GM19468 (cell line): ENCODE measurements around the gene TAP2.
"Not testable (repeated sequence)": the region's sequence is repeated elsewhere in the genome, so short reads cannot be mapped to it uniquely, and the experiment has no call there.

ENCODE experiments used
- ATAC-seq: cut with Tn5 transposase; IDR thresholded peaks from one replicate; pipeline ENCODE4 v1.9.1; 2021; ENCODE audit warnings: mild to moderate bottlenecking, moderate library complexity, moderate number of reproducible peaks; ENCODE audit not compliant: unreplicated experiment; ENCODE audit errors: extremely low read depth

TAP2 gene

DNA sequence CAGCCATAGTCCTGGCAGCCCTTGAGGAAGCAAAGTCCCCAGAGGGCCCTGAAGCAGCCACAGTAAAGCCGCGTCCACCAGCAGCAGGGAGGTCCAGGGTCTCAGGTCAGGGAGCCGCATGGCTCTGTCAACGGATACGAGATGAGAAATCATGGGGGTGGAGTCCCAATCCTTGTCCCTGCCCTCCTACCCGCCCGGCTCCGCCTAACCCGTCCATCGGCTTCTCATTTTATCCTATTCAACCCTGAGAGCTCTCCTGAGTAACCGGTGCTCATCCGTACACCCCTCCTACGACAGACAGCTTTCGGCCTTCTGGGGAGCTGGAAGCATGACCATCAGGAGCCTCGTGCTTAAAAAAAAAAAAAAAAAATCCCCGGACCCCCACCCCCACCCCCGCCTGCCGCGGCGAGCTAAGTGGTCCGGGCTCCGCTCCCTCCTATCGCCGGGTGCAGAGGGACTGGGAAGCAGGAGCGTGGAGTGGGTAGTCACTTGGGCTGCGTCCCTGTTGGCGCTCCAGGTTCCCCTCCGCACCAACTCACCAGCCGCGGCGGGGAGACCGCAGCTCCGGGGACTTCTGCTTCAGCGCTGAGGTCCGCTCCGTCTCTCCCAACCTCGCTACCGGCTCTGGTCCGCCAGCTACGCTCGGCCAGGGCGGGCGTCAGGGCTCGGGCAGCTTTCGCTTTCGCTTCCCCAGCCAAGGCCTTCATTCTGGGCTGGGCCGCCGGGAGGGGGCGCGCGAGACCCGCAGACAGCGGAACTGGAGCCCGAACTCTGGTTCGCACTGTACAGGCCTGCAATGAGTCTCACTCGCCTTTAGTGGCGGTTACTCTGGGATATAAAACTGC lies at the start of gene TAP2:
Gene TAP2 (minus strand): TSS at position 626 of the 845 bp plus-strand sequence. CDS start 506 bp downstream, at position 120.
- peak; percentile 62 for ATAC-seq

DNA sequence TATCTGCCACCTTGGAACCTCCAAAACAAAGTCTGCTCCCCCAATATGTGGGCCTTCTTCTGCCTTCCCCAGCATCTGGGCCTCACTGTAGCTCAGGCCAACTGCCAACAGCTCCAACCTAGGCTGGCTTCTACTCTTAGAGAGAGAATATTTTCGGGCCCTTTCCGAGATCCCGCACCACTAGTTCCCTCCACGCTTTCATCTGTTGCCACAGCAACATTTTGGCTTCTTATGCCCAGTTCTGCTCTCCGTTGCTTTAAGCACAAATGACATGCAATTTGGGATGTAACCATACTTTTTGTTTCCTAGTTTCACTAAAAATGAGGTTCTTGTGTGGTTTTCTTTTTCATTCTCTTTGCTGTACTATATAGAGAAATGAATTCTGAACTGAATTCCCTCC lies 49.1 kb upstream of the TAP2 start:
- no peak for ATAC-seq

DNA sequence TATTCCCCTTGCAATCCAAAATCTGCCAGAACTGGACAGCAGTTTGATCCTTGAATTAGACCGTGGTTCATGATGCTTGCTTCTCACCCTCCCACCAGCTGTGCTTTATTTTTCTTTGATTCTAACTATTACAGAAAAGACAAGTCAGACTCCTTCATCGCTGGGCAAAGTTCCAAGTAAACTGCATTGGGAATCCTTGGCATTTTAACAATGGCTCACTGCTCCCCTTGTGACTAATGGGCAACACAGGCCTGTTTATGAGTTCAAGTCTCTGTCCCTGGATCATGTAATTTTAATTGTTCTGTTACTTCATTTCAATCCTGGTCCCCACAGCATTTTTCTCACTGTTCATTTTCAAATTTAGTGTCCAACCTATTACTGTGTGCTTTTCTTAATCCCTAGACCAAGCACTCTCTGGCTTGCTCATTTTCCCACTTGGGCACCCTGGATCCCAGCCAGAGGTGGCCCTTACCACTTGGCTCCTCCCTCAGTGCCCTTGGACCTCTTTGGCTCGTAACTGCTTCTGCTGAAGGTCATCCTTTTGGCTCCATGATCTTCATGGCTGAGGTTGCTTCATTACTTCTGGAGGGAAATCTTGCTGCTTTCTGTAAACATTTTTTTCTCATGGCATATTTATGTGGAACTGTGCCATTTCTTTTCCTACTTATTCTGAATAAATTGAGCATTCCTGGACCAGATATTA lies 48.3 kb upstream of the TAP2 start:
- no peak for ATAC-seq

DNA sequence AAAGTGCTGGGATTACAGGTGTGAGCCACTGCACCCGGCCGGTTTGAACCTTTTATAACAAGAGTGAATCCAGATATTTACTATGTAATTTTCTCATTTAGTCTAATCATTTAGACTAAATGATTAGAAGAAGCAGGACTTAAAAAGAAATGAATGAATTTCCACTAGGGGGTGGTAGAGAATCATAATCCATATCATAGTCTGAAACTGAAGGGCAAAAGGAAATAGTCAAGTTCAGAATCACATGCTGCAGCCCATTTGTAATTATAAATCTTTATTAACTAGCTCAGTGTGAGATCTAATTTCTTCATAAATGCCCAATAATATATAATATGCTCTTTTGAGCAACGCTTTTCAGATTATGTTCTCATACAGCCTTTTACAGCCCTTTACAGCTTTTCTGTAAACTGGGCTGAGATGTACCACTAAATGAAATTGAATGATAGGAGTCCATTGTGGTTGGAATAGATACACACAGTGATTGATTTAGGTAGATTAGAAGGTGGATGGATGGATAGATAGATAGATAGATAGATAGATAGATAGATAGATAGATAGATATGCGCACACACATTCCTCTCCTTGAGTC lies 47.3 kb upstream of the TAP2 start:
- no peak for ATAC-seq

DNA sequence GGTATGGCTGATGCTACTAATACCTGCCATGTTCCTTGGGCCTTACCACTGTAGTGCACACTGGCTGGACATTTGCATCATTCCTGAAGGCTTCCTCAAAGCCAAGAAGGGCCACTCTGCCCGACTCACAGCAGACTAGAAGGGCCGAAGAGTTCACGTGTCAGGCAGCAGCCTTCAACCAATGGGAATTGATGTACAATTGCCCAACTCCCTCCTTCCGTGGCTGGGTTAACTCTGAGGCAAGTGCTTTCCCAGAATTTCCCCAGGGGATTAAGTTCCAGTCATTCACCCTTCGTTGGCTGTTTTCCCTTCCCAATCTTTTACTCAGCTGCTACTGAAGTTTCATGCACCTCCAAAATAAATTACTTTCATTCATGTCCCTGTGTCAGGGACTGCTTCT lies 45.2 kb upstream of the TAP2 start:
- ATAC-seq = no peak

DNA sequence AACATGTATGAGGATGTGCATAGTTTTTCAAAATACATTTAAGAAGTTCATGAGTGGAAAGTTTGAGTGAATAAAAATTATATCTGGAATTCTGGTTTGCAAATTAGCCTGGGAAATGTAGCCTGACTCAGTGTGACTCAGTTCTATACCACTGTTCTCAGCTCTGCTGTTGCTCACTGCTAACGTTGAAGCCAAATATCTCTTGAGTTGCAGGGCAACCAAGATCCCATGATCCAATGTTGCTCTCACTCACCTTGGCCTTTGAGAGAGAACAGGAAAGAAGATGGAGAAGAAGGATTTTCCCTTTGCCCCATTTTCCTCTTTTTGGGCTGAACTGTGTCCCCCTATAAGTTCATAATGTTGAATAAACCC lies 44.3 kb upstream of the TAP2 start:
- ATAC-seq = no peak

DNA sequence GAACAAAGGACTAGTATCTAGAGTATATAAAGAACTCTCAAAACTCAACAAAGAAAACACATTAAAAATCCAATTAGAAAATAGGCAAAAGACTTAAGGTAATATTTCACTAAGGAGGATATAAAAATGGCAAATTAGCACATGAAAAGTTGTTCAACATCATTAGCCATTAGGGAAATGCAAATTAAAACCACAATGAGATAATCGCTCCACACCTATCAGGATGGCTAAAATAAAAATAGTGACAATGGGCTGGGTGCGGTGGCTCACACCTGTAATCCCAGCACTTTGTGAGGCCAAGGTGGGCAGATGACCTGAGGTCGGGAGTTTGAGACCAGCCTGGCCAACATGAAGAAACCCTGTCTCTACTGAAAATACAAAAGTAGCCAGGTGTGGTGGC lies 42.4 kb upstream of the TAP2 start:
- not testable (repeated sequence) for ATAC-seq

DNA sequence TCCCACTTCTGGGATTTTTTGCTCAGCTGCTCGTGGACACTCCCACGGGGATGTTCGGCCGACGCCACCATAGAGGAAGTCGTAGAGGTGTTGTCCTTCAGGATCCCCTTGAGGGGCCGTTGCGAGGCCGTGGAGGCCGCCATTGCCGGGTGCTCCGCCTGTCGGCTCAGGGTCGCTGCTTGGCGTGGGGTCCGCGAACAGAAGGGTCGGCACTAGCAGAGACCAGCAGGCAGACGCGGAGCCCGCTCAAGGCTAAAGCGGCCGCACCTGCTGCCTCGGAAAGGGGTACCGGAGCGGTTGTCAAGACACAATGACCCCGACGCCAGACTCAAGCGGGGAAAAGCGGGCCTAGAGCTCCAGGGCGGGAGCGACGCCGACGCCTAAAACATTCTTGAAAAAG lies 41.2 kb upstream of the TAP2 start:
- no peak for ATAC-seq

DNA sequence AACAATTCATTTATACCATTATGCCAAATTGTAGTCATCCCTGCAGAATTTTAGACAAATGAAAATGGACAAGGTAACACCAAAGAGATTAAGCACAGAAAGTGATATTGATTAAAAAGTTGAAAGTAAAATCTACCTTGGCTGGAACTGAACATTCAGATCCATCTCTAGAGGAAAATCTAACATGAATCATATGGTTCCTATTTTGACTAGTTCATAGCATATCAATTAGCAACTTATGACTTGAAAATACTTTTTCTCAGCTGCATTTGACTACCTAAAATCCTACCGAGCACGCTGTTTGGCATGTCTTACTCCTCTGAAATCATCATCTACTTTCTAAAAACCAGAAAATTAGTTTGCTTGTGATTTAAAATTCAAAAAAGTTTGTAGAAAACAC lies 38.1 kb upstream of the TAP2 start:
- ATAC-seq = no peak

DNA sequence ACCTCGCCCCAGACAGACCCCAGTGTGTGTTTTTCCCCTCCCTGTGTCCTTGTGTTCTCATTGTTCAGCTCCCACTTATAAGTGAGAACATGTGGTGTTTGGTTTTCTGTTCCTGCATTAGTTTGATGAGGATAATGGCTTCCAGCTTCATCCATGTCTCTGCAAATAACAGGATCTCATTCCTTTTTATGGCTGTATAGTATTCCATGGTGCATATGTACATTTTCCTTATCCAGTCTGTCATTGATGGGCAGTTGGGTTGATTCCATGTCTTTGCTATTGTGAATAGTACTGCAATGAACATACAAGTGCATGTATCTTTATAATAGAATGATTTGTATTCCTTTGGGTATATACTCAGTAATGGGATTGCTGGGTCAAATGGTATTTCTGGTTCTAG lies 35.4 kb upstream of the TAP2 start:
- not testable (repeated sequence) for ATAC-seq

DNA sequence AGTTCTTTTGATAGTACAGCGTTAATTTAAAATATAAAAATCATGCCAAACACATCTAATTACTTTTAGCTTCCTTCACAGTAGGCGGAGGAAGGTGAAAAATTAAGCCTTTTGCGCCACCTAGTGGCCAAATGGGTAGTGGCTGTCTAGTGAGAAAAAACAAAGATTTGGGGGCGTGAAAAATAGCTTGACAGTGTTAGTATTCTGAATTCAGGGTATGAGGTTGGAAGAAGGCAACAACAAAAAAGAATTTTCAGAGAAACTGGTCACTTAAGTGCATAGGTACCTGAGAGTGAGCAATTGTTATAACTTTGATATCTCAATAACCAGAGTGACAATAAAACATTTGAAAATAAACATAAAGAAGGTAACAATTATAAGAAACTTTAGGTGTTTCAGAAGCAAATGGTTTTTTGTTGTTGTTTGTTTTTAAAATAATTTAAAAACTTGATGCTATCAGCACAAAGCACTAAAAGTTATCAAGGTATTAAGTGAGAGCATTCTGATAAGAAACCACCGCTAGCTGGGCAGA lies 29.8 kb upstream of the TAP2 start:
- ATAC-seq = no peak

DNA sequence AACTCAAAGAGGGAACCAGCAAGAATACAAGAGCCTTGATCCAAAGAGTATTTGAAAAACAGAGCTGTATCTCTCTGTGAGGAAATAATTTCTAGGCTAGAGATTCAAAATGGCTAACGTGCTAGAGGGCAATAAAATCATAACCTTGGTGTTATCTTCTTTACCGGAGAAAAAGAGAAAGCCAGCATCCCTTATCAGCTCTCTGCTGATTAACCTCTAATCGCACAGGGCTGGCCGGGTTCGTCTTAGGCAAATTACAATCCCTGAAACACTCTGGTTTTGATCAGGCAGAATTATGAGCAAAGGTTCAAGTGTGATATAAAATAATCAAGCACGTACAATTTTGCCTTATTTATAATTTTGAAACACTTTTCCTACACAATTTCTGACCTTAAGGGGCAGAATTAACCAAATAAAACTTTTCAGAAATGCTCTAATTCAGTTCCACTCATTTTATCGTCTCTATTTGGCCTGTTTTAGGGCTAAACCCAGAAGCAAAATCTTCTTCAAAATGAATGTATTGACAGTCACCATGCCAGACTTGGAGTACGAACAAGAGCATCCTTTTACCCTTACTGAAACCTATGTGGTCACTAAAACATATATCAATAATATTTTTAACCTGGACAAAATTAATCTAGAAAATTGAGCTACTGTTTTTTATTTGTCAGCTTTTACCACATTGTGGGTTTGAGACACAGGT lies 29.2 kb upstream of the TAP2 start:
- no peak for ATAC-seq

DNA sequence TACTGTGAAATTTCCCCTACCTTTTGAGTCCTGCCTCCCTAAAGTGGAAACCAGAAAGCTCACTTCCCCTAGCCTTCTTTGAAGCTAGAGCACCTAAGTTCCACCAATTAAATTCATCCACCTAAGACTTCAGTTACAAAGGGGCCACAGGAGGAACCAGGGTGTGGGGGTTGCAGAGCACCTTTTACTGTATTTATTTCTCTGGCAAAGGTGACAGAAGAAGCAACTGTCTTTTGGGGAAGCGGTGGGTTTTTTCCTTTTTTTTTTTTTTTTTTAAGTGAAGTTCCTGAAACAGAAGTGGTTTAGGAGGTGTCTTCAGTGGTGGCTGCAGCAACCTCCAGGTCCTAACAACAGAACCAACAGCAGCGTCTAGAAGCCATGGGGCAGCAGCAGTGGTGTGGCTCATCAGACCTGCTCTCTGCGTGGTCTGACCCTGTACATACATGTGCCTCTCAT lies 28.5 kb upstream of the TAP2 start:
- ATAC-seq = no peak

DNA sequence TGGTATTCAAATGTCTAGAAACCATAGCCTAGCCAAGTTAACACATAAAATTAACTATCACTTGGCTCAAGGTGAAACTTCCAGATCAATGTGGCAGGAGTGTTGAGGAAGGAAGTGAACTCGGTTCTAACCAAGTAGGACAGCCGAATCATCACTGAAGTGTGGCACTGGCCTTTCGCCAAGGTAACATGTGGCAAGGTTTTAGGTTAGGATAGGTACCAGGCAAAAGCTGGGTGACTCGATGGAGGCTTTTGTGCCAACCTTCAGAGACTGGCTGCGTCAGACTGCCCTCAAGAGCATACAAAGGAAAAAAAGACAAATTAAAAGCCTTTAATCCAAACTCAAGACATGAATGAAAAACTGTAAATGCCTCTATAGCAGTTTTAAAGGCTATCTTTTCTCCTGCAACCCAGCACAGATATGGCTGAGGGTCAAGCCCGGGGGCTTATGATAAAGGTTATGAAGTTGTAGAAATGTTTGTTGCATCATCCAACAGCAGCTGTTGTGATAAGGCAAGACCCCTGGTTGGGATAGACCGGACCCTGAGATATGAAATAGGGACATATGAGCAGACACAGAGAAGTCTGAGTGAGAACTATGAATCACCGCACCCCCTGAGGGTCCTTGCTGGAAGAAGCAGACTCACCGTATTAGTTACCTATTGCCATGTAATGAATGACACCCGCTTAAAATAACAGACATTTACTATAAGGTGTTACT lies 27.3 kb upstream of the TAP2 start:
- ATAC-seq = no peak

DNA sequence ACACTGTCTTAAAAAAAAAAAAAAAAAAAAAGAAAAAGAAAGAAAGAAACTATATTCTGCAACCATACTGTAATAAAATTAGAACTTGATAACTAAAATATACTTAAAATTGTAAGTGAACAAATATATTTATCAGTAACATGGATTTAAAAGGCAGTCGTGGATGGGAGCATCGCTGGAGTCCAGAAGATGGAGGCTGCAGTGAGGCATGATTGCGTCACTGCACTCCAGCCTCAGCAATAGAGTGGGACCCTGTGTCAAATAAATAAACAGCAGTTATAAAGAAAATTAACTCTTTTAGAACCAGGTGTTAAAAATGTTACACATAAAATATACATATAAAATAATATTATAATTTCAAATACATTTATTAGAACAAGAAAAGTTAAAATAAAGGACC lies 24.2 kb upstream of the TAP2 start:
- ATAC-seq = no peak

DNA sequence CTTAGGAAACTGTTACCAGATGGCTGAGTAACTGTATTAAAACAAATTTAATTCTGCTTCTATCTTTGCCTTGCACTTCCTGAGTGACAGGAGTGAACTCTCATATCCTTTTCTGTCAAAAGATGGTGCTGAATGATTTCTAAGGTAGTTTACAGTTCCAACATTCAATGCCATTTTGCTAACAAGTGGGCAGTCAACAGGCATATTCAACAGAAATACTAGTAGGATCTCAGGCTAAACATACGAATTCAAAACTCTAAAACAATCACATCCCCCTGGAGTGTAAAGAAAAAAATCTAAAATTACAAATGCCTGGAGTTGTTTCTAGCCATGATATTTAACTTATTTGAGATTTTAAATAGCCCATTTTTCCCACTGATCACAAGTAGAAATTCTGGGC lies 22.1 kb upstream of the TAP2 start:
- no peak for ATAC-seq

DNA sequence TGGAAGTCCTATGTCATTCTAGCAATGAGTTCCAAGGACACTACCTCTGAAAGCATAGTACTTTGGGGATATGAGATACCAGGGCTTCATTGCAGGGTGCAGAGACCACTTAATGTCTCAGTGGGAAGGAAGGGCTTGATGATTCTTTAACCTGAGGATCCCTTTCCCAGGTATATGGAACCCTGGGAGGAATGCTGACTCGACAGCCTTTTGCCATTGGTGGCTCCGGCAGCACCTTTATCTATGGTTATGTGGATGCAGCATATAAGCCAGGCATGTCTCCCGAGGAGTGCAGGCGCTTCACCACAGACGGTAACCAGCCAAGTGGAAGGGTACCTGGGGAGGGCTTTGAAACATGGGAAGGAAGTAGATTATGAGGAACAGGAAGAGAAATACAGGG lies 19.7 kb upstream of the TAP2 start:
- no peak for ATAC-seq

DNA sequence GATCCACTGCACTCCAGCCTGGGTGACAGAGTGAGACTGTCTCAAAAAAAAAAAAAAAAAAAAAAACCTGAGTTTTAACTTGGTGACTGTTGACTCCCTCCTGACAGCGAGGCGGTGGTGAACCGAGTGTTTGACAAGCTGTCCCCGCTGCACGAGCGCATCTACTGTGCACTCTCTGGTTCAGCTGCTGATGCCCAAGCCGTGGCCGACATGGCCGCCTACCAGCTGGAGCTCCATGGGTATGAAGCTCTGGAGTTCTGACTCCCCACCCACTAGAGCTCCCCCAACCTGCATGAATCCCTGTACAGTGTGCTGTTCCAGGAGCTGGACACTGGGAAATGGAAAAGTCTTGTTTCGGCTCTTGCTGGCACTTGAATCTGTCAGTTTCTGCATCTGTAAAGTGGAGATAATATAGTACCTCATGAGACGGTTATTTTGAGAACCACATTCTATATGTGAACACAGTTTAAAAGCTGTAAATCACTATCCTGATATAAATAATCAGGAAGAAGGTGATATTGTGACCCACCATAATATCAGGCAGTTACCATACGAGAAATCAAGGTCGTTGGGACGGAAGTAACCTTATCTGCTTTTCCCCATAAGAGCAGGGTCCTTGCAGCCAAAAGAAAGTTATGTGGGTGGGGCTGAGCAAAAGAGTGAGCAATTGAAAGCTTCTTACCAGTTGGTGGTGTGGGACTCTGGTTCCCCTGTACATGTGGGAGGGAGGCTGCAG lies 18.8 kb upstream of the TAP2 start:
- ATAC-seq = no peak
